GM23338 (cell line): ENCODE data around the gene KCNN2.

Source experiments
- CTCF ChIP-seq, 2 experiments: fragments of 200-600 bp in 1 of 2; sonication (generic) in 1 of 2; conservative IDR thresholded peaks; 2 replicates each; pipeline versions ENCODE4 v1.5.1 to v1.6.1; 2016 to 2017; ENCODE audit warnings: antibody characterized with exemption in 2 of 2, low read depth in 2 of 2, mild to moderate bottlenecking in 2 of 2, moderate library complexity in 1 of 2
- EZH2phosphoT487 ChIP-seq: fragments of 200-600 bp; sonication (generic); IDR thresholded peaks from one replicate; pipeline ENCODE4 v1.8.1; 2018; ENCODE audit warnings: antibody characterized with exemption; ENCODE audit not compliant: unreplicated experiment
- JUNB ChIP-seq: IDR thresholded peaks from one replicate; pipeline ENCODE4 v1.6.1; 2016; ENCODE audit warnings: antibody characterized with exemption; ENCODE audit not compliant: unreplicated experiment
- POLR2AphosphoS5 ChIP-seq: IDR thresholded peaks from 2 replicates; pipeline ENCODE4 v1.6.1; 2016; ENCODE audit warnings: antibody characterized with exemption, low read depth
- REST ChIP-seq: IDR thresholded peaks from one replicate; pipeline ENCODE4 v1.6.1; 2018; ENCODE audit warnings: antibody characterized with exemption; ENCODE audit not compliant: unreplicated experiment

- TF ChIP-seq CTCF (conservative IDR thresholded peaks at IDR 0.05; ENCODE audit: low read depth in 2 of 2): no peak
- no peak for TF ChIP-seq EZH2phosphoT487
- TF ChIP-seq POLR2AphosphoS5: no peak
- TF ChIP-seq REST: no peak
- no peak for TF ChIP-seq JUNB
Observed at GRCh38 chr5:114327474-114327873, 34.4 kb upstream of the KCNN2 start.
